KBM-7 (cell line): ENCODE measurements around the gene TMEM131.
A peak's percentile ranks its signal among the peaks of the same experiment; 100 is the strongest.
"Not testable (repeated sequence)": the region's sequence is repeated elsewhere in the genome, so short reads cannot be mapped to it uniquely, and the experiment has no call there.

Experiments used
- DNase-seq: peaks from one replicate; pipeline ENCODE4 v3.0.0-alpha.2; 2015
- in situ Hi-C: fragments of 300-500 bp; cut with MboI; formaldehyde crosslinking; loops from 2 replicates; pipeline ENCODE4 v1.14.3; 2020; ENCODE audit warnings: low sequenced_read_pairs, low pct_unique_long_range_greater_than_20kb, mixed read lengths

The TMEM131 gene

GRCh38 chr2:97723156-97724072, 272.3 kb downstream of the TMEM131 start:
- in situ Hi-C loops: no loop called here
- DNase-seq: no peak

DNA sequence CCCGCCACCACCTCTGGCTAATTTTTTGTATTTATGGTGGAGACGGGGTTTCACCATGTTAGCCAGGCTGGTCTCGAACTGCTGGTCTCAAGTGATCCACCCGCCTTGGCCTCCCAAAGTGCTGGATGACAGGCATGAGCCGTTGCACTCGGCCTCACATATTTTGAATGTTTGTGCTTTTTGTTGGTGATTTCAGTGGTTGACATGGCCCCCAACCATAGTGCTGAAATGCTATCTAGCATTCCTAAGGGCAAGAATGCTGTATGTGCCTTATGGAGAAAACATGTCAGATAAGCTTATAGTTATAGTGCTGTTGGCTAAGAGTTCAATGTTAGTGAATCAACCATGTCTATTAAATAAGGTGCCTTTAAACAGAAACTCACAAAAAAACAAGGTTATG, 273.5 kb downstream of the TMEM131 start:
- DNase-seq: no peak
- in situ Hi-C loops: no loop called here

- in situ Hi-C loops: no loop called here
- DNase-seq: no peak
Observed at GRCh38 chr2:97720746-97721145, 275.0 kb downstream of the TMEM131 start.

DNA sequence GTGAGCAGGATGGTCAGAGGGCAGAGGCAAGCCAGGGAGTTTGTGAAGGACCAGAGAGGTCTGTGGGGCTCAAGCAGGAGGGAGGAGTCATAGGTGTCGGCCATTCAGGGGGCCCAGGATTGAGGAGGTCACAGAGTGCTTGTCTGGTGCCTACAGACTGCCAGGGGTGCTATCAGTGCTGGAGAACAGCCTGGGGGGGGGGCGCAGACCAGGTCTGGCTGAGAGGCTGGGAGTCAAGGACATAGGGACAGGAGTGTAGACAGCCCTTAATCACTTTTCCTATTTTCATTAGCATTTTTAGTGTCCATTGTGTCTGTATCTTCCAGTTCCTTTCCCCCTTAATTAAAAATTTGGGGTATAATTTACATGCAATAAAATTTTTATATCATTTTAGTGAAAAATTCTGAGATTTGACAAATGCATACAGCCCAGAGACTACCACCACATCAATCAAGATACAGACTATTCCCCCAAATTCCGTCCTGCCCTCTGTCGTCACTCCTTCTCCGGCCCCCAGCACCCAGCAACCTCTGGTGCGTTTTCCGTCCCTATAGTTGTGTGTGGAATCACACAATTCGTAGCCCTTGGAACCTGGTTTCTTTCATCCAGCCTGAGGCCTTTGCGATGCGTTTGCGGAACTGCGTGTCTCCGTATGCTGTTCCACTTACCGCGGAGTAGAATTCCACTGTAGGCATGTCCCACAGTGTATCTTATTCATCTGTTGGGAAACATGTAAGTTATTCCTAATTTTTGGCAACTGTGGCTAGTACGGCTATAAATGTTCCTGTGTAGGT, 276.2 kb downstream of the TMEM131 start:
- no peak for DNase-seq
- in situ Hi-C loops: no loop called here

DNA sequence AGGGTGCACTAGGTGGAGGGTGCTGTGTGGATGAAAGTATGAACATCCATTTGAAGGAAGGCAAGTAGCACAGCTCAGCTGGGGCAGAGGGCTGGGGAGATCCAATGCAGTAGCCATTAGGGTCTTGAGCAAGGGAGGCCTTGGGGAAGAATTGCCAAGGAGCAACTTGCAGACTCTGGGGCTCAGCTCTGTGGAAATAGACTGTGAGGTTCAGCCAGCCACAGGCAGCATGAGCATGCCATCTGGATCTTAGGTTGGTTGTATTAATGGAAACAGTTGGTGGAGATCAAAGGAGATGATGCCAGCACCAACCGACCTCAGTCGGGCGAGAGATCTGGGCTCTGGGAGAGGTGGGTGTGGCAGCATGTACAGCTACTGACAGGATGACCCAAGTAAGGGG, 276.8 kb downstream of the TMEM131 start:
- DNase-seq: no peak
- in situ Hi-C loops: no loop called here

- peak; percentile 43 for DNase-seq
- in situ Hi-C loops: no loop called here
Observed at GRCh38 chr2:97718051-97718882, 277.5 kb downstream of the TMEM131 start.

DNA sequence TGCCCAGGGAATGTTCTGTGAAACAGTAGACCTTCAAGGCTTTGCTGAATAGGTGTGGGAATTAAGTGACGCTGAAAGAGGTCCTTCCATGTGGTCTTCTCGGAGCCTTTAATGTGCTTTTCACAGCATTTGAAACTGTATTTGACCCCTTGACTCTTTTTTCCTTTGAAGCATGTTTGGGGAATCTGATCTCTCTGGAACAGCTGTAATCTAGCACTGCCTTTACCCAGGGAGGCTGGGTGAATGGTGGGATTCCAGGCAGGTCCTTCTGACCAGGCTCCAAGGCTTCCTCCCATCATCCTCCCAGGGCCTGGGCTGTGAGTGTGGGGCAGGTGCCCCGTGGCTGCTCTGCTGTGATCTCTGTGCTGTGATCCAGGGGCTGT, 278.1 kb downstream of the TMEM131 start:
- in situ Hi-C loops: no loop called here
- no peak for DNase-seq

- DNase-seq: no peak
Observed at GRCh38 chr2:97716695-97717612, 278.8 kb downstream of the TMEM131 start.

GRCh38 chr2:97715951-97716694, 279.6 kb downstream of the TMEM131 start:
- in situ Hi-C loops: no loop called here
- DNase-seq: no peak

More at GRCh38 chr2:97716695-97717612, 278.8 kb downstream of the TMEM131 start:
- in situ Hi-C loops: no loop called here

DNA sequence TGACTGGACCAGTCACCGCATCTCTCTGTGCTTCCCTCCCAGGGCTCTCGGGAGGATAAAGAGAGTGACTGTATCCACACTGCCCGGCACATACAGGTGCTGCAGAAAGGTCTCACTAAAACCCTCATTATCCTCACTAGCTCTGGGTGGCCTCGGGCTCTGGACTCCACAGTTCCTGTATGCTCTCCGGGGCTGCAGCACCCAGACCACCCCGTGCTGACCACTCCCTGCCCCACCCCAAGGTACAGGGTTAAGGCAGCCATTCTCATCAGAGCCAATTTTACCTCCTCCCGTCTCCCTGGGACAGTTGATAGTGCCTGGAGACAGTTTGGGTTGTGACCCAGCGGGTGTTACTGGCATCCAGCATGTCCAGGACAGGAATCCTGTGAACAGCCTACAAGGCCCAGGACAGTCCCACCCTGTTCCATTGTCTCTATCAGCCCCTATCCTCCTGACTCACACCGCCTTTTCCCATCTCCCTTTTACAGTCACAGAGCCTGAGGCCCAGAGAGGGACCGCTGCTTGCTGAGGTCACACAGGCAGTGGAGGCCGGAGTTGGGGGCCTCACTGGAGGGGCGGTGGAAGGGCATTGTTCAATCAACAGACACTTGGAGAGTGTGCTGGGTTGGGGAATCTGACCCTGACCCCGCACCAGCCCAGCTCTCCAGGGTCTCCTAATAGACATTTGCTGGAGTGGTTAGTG, 280.6 kb downstream of the TMEM131 start:
- in situ Hi-C loops: no loop called here
- DNase-seq: no peak

DNA sequence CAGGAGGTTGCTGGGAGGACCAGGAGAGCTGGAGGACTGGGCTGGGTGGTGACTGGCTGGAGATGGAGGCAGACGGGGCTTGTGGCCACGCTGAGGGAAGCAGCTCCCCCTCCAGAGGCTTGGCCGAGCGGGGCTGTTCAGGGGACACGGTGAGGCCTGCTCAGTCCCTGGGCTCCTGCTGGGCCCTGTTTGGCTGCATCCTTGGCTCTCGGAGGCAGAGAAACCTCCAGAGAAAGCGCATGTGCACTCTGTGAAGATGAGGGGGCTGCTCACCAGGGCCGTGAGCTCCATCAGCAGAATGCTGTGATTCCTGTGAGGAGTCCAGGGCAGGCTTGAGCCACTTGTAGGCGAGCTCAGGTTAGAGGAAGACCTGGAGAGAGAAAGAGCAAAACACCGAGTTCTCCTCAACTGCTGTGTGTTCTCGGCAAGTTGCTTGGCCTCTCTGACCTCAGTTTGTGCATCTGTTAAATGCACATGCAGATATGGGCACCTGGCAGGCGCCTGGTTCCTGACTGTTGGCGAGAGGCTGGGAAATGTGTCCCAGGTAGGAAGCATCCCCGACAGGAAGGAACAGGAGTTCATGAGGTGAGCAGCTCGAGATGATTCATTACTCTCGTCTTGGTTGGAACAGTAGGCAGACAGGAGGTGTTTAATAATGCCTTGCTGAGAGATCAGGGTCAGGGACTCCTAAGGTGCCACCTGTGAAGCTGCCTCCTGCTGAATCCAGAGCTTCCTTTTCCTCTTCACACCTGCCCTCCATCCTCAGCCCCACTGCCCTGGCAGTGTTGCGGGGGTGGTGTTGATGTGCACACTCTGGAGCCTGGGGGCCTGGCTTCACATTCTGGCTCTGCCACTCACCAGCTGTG, 281.4 kb downstream of the TMEM131 start:
- in situ Hi-C loops: no loop called here
- DNase-seq: no peak

DNA sequence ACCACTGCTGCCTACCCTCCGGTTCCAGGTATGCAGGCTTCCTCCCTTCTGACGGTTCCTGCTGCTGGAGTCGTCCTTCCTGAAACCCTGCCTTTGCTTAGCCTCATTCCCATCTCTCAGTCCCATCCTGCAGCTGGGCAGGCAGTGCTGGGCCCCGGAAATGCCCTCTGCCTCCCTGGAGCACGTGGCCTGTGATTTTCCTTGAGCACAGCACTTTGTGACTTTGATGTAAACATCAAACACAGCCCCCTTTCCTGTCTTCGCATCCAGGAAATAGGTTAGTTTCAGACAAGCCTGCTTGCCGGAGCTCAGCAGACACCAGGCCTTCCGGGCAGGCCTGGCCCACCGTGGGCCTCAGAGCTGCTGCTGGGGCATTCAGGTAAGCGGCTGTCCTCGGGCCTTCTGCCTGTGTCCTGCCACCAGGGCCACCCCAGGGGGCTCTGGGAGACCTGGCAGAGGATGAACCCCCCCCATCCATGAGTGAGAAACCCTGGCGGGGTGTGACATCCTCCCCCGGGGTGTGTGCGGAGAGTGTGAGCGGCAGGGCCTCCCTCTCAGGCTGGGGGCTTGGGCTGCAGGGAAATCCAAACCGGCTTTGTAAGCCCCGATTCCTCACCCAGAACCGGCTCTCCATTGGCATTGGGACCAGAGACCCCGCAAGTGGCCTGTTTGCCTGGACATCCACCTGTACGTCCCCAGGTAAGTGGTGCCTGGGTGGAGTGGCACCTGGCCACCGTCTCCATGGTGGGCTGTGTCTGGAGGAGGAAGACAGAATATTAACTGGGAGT, 282.3 kb downstream of the TMEM131 start, which contains the start of gene ZAP70:
TSS of gene ZAP70 (plus strand) at position 281 of the 788 bp plus-strand sequence. CDS start 10,461 bp downstream, outside the sequence.
- no peak for DNase-seq
- in situ Hi-C loops: no loop called here

GRCh38 chr2:97712693-97713295, 283.0 kb downstream of the TMEM131 start:
- DNase-seq: no peak
- in situ Hi-C loops: no loop called here

DNA sequence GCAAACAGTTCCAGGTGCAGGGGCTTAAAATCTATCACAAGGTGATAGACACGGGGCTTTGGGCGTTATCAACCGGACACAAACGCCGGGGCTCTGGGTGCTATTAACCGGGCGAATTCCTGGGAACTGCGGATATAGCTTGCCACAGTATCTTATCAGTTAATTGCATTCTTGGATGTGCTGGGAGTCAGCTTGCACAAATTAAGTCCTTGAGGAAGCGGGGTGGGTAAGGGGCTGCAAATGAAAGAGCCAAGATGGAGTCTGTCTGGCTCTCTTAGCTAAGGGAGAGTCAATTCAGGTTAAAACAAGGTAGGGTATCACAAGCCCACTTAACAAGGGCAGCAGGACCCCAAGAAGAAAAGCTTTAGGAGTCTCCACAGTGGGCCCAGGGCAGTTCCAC, 283.6 kb downstream of the TMEM131 start:
- in situ Hi-C loops, DNase-seq: not testable (repeated sequence)

GRCh38 chr2:97711394-97711711, 284.4 kb downstream of the TMEM131 start:
- in situ Hi-C loops: no loop called here
- DNase-seq: no peak
